Neuron (in vitro differentiated cells): Measurements from ENCODE around the gene PRKAR2A.

ENCODE experiments used
- H2AFZ ChIP-seq: one replicate; pipeline ENCODE4 v1.6.1; 2013; ENCODE audit warnings: low read depth, mild to moderate bottlenecking, inconsistent platforms, low read length, moderate library complexity
- H3K27me3 ChIP-seq: one replicate; pipeline ENCODE4 v1.6.1; 2013; ENCODE audit warnings: low read length; ENCODE audit not compliant: insufficient read depth
- H3K36me3 ChIP-seq: one replicate; pipeline ENCODE4 v1.6.1; 2013; ENCODE audit warnings: low read length; ENCODE audit not compliant: insufficient read depth
- H3K4me1 ChIP-seq: one replicate; pipeline ENCODE4 v1.6.1; 2013; ENCODE audit warnings: low read length; ENCODE audit not compliant: insufficient read depth
- H3K4me3 ChIP-seq: 2 replicates; pipeline ENCODE4 v1.5.1; 2013; ENCODE audit warnings: mild to moderate bottlenecking, low read length, moderate library complexity
- H3K9me3 ChIP-seq: one replicate; pipeline ENCODE4 v1.6.1; 2013; ENCODE audit warnings: low read length

The PRKAR2A gene

GRCh38 chr3:48698891-48699290, 148.8 kb downstream of the PRKAR2A start:
- peaks cover 2% of the 10 kb centered on the region for H3K9me3 ChIP-seq
- H3K4me1 ChIP-seq, result no peaks in the 10 kb centered on the region
- no peak overlapping the region for H3K4me3 ChIP-seq
- H2AFZ ChIP-seq, result no peak overlapping the region
- H3K36me3 ChIP-seq, result peaks cover 65% of the 10 kb centered on the region
- no peaks in the 10 kb centered on the region for H3K27me3 ChIP-seq

GRCh38 chr3:48697952-48698351, 149.7 kb downstream of the PRKAR2A start:
- peaks cover 72% of the 10 kb centered on the region for H3K36me3 ChIP-seq
- no peaks in the 10 kb centered on the region for H3K27me3 ChIP-seq

GRCh38 chr3:48696601-48697000, 151.1 kb downstream of the PRKAR2A start:
- Histone ChIP-seq H3K27me3 (no peaks in the 10 kb centered on the region), H3K36me3 (peaks cover 73% of the 10 kb centered on the region), H3K4me3 (no peak overlapping the region), H2AFZ (no peak overlapping the region), H3K4me1 (no peaks in the 10 kb centered on the region), H3K9me3 (no peaks in the 10 kb centered on the region)

More at GRCh38 chr3:48697952-48698351, 149.7 kb downstream of the PRKAR2A start:
- Histone ChIP-seq H3K4me3 (no peak overlapping the region), H2AFZ (no peak overlapping the region), H3K4me1 (no peaks in the 10 kb centered on the region), H3K9me3 (peaks cover 2% of the 10 kb centered on the region)
